Suprapubic skin (tissue), 3 donors: ENCODE results near the gene UBALD1.

Experiments
- EP300 ChIP-seq: sonication (generic); formaldehyde crosslinking; IDR thresholded peaks from one replicate; pipeline ENCODE4 v1.6.1; 2017; ENCODE audit warnings: antibody characterized with exemption
- TF ChIP-seq, protein P1 (sequence below), 2 donors: fragments of 200-600 bp in 1 of 2; fragments of 450-650 bp in 1 of 2; sonication (generic) in 1 of 2; IDR thresholded peaks; one replicate each; pipeline ENCODE4 v1.5.1; 2016 to 2019; ENCODE audit warnings: antibody characterized with exemption in 2 of 2, mild to moderate bottlenecking in 1 of 2, moderate library complexity in 1 of 2

GRCh38 chr16:4588961-4589360, 25.7 kb downstream of the UBALD1 start:
- no peak for TF ChIP-seq EP300
- TF ChIP-seq, protein P1, sequence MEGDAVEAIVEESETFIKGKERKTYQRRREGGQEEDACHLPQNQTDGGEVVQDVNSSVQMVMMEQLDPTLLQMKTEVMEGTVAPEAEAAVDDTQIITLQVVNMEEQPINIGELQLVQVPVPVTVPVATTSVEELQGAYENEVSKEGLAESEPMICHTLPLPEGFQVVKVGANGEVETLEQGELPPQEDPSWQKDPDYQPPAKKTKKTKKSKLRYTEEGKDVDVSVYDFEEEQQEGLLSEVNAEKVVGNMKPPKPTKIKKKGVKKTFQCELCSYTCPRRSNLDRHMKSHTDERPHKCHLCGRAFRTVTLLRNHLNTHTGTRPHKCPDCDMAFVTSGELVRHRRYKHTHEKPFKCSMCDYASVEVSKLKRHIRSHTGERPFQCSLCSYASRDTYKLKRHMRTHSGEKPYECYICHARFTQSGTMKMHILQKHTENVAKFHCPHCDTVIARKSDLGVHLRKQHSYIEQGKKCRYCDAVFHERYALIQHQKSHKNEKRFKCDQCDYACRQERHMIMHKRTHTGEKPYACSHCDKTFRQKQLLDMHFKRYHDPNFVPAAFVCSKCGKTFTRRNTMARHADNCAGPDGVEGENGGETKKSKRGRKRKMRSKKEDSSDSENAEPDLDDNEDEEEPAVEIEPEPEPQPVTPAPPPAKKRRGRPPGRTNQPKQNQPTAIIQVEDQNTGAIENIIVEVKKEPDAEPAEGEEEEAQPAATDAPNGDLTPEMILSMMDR (IDR thresholded peaks at IDR 0.05) = no peak
